COR-L47 (cell line): ENCODE results near the gene RNF26.
A peak's percentile ranks its signal among the peaks of the same experiment; 100 is the strongest.

ENCODE experiments used
- DNase-seq: peaks from one replicate; lab custom pipeline; 2025; lab: John Stamatoyannopoulos, UW

RNF26 gene

GRCh38 chr11:119355091-119355843 is 20.9 kb downstream of the RNF26 start:
- DNase-seq: no peak

- peak; percentile 36 for DNase-seq
Measured at GRCh38 chr11:119356349-119357031, 22.2 kb downstream of the RNF26 start.

- no peak for DNase-seq
Measured at GRCh38 chr11:119357074-119357473, 22.7 kb downstream of the RNF26 start.

GRCh38 chr11:119359365-119360214 is 25.3 kb downstream of the RNF26 start:
- DNase-seq: no peak

GRCh38 chr11:119361056-119361787 is 26.9 kb downstream of the RNF26 start:
- peak; percentile 36 for DNase-seq

- no peak for DNase-seq
Measured at GRCh38 chr11:119361941-119362725, 27.8 kb downstream of the RNF26 start.

GRCh38 chr11:119362741-119363080 is 28.4 kb downstream of the RNF26 start:
- DNase-seq: no peak

GRCh38 chr11:119363081-119363850 is 28.9 kb downstream of the RNF26 start:
- DNase-seq: no peak

GRCh38 chr11:119363851-119364590 is 29.7 kb downstream of the RNF26 start:
- DNase-seq: no peak

- no peak for DNase-seq
Measured at GRCh38 chr11:119365071-119365591, 30.8 kb downstream of the RNF26 start.

GRCh38 chr11:119366690-119367620 is 32.6 kb downstream of the RNF26 start:
- no peak for DNase-seq

- no peak for DNase-seq
Measured at GRCh38 chr11:119367661-119368120, 33.4 kb downstream of the RNF26 start.

GRCh38 chr11:119368121-119369034 is 34.1 kb downstream of the RNF26 start:
- peak; percentile 6 for DNase-seq

GRCh38 chr11:119369132-119369925 is 35.0 kb downstream of the RNF26 start:
- DNase-seq: no peak

- no peak for DNase-seq
Measured at GRCh38 chr11:119370486-119371046, 36.2 kb downstream of the RNF26 start.

GRCh38 chr11:119371067-119371601 is 36.8 kb downstream of the RNF26 start:
- no peak for DNase-seq
